Astrocyte of the cerebellum (primary cell): ENCODE measurements around the gene PPP6R3.

ENCODE experiments used
- DNase-seq: peaks from one replicate; pipeline ENCODE4 v3.0.0-alpha.2; 2011; ENCODE audit warnings: low read depth
- H3K4me3 ChIP-seq: 2 replicates; pipeline ENCODE4 v1.5.1; 2011; ENCODE audit warnings: mild to moderate bottlenecking, low read depth, low read length, moderate library complexity
- CTCF ChIP-seq: IDR thresholded peaks from 2 replicates; pipeline ENCODE4 v1.5.1; 2012; ENCODE audit warnings: low read length, low read depth, moderate library complexity, mild to moderate bottlenecking; ENCODE audit errors: missing control alignments
- in situ Hi-C: cut with HindIII; loops from 2 replicates; pipeline ENCODE4 v1.10.0; 2017; ENCODE audit warnings: low sequenced_read_pairs

PPP6R3 gene

GRCh38 chr11:68649851-68650555 is 189.5 kb downstream of the PPP6R3 start:
- no peak for TF ChIP-seq CTCF
- no peak overlapping the region for H3K4me3 ChIP-seq
- in situ Hi-C loops, result loop anchor here (5.0 to 25.0 kb wide), 3 partner anchors 52 to 437 kb away; partner anchors contain the start of genes IGHMBP2 and MRPL21
- no peak for DNase-seq

GRCh38 chr11:68650801-68651200 is 190.2 kb downstream of the PPP6R3 start:
- no peak overlapping the region for H3K4me3 ChIP-seq
- in situ Hi-C loops, result no loop called here
- no peak for DNase-seq
- no peak for TF ChIP-seq CTCF

DNA sequence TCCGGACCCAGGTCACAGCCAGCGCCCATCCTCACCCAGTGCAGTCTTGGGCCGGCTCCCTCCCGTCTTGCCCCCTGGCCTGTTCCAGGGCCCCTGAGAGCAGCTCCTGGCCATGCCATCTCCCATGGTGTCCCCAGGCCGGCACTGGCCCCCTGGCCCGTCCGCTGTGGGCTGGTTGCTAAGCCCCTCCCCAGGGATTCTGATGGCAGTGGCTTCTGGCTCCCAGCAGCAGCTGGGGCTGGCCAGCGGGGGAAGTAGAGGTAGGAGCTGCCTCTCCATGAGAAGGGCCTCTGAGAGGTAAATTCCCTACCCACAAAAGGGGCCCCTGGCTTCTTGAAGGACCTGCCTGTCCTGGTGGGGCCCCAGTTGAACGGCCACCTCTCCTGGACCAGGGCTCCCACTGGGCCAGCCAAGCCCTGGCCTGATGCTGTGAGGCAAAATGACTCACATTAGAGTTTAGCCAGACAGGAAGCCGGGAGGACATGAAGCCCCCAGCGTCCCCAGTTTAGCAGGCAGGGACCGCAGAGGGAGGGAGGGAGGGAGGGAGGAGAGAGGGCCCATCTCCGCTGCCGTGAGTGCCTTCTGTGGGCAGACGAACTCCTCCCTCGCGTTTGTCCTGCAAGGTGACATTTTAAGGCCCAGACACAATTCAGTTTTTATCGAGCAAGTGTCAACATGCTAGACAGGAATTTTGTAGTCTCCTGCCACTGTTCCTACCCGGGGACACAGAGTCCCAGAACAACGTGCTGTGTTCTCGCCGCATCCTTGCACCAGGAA is 190.8 kb downstream of the PPP6R3 start:
- DNase-seq, result no peak
- in situ Hi-C loops, result no loop called here
- TF ChIP-seq CTCF, result no peak
- no peak overlapping the region for H3K4me3 ChIP-seq

- in situ Hi-C loops, result no loop called here
- TF ChIP-seq CTCF, result no peak
Observed at GRCh38 chr11:68651985-68652682, 191.6 kb downstream of the PPP6R3 start.

GRCh38 chr11:68652683-68653156 is 192.2 kb downstream of the PPP6R3 start:
- no peak for TF ChIP-seq CTCF
- in situ Hi-C loops, result no loop called here
- no peak overlapping the region for H3K4me3 ChIP-seq
- no peak for DNase-seq

More at GRCh38 chr11:68651985-68652682, 191.6 kb downstream of the PPP6R3 start:
- DNase-seq, result no peak
- no peak overlapping the region for H3K4me3 ChIP-seq

- TF ChIP-seq CTCF, result no peak
- no peak overlapping the region for H3K4me3 ChIP-seq
- DNase-seq, result no peak
- in situ Hi-C loops, result no loop called here
Observed at GRCh38 chr11:68653486-68654430, 193.2 kb downstream of the PPP6R3 start.
